Ishikawa (cell line): Measurements from ENCODE around the gene UCKL1.

Source experiments
- CEBPB ChIP-seq: IDR thresholded peaks from 2 replicates; pipeline ENCODE4 v1.6.1; 2012
- MAX ChIP-seq: IDR thresholded peaks from 2 replicates; pipeline ENCODE4 v1.6.1; 2012
- TAF1 ChIP-seq: IDR thresholded peaks from 2 replicates; pipeline ENCODE4 v1.6.1; 2012; ENCODE audit warnings: low read depth, mild to moderate bottlenecking

GRCh38 chr20:63943808-63944077, 12.5 kb downstream of the UCKL1 start:
- no peak for TF ChIP-seq MAX
- TF ChIP-seq TAF1 = no peak
- no peak for TF ChIP-seq CEBPB
